Neural cell (in vitro differentiated cells): ENCODE data around the gene TXNDC16. TPM values are rescaled to one million over a fixed set of nuclear protein-coding genes. Genes with fewer than 3 reads are reported as not detected.

Source experiments
- H2AFZ ChIP-seq: fragments of 200-600, 300-800 bp; sonication (generic), shearing (Covaris generic); 2 replicates; pipeline ENCODE4 v1.6.0; 2014; ENCODE audit warnings: low read depth, mild to moderate bottlenecking, antibody characterized with exemption, low read length, moderate library complexity
- H3F3A ChIP-seq: fragments of 200-600 bp; shearing (Covaris generic); 2 replicates; pipeline ENCODE4 v1.6.1; 2016; ENCODE audit warnings: mild to moderate bottlenecking, moderate library complexity, mixed read lengths, antibody characterized with exemption, low read length; ENCODE audit not compliant: insufficient read depth, poor library complexity, severe bottlenecking
- H3K27ac ChIP-seq: fragments of 200-600, 300-800 bp; sonication (generic), shearing (Covaris generic); 2 replicates; pipeline ENCODE4 v1.5.1; 2014; ENCODE audit warnings: mild to moderate bottlenecking, low read length, moderate library complexity
- H3K27me3 ChIP-seq: fragments of 300-800, 200-600 bp; sonication (generic), shearing (Covaris generic); 2 replicates; pipeline ENCODE4 v1.6.0; 2014; ENCODE audit warnings: mild to moderate bottlenecking, low read depth, low read length, moderate library complexity; ENCODE audit not compliant: insufficient read depth
- H3K36me3 ChIP-seq: fragments of 300-800, 200-600 bp; sonication (generic), shearing (Covaris generic); 2 replicates; pipeline ENCODE4 v1.5.1; 2014; ENCODE audit warnings: mild to moderate bottlenecking, antibody characterized with exemption, low read length, moderate library complexity; ENCODE audit not compliant: insufficient read depth
- H3K4me2 ChIP-seq: fragments of 300-800, 200-600 bp; sonication (generic), shearing (Covaris generic); 2 replicates; pipeline ENCODE4 v1.6.0; 2014; ENCODE audit warnings: mild to moderate bottlenecking, low read length
- H3K4me3 ChIP-seq: fragments of 300-800, 200-600 bp; sonication (generic), shearing (Covaris generic); 2 replicates; pipeline ENCODE4 v1.5.1; 2014; ENCODE audit warnings: mild to moderate bottlenecking, low read length, moderate library complexity
- H3K79me2 ChIP-seq: fragments of 200-600 bp; shearing (Covaris generic); replicated peaks from 2 replicates; pipeline ENCODE4 v1.6.0; 2014; ENCODE audit warnings: mild to moderate bottlenecking, low read length, moderate library complexity; ENCODE audit not compliant: insufficient read depth
- H3K9ac ChIP-seq: fragments of 300-800, 200-600 bp; sonication (generic), shearing (Covaris generic); 2 replicates; pipeline ENCODE4 v1.6.1; 2016; ENCODE audit warnings: mild to moderate bottlenecking, low read length, mixed read lengths
- H3K9me2 ChIP-seq: fragments of 200-600 bp; shearing (Covaris generic); 2 replicates; pipeline ENCODE4 v1.6.1; 2016; ENCODE audit warnings: mild to moderate bottlenecking, low read length, mixed read lengths; ENCODE audit not compliant: insufficient read depth
- H3K9me3 ChIP-seq: fragments of 200-600, 300-800 bp; sonication (generic), shearing (Covaris generic); 2 replicates; pipeline ENCODE4 v1.6.1; 2016; ENCODE audit warnings: mild to moderate bottlenecking, mixed run types, low read length, moderate library complexity, mixed read lengths
- H4K20me1 ChIP-seq: fragments of 200-600 bp; shearing (Covaris generic); 2 replicates; pipeline ENCODE4 v1.6.1; 2016; ENCODE audit warnings: mild to moderate bottlenecking, mixed run types; ENCODE audit not compliant: insufficient read depth
- EP300 ChIP-seq: fragments of 450-650 bp; conservative IDR thresholded peaks from 2 replicates; pipeline ENCODE4 v1.6.1; 2014; ENCODE audit warnings: antibody characterized with exemption, mild to moderate bottlenecking, moderate library complexity; ENCODE audit not compliant: poor library complexity, severe bottlenecking
- EZH2 ChIP-seq: fragments of 200-600, 300-800 bp; shearing (Covaris generic), sonication (generic); IDR thresholded peaks from 2 replicates; pipeline ENCODE4 v1.6.1; 2014; ENCODE audit warnings: antibody characterized with exemption, low read length, borderline replicate concordance, mild to moderate bottlenecking; ENCODE audit not compliant: insufficient read depth, poor library complexity, severe bottlenecking
- MXI1 ChIP-seq: fragments of 450-650 bp; conservative IDR thresholded peaks from 2 replicates; pipeline ENCODE4 v1.6.1; 2014; ENCODE audit warnings: antibody characterized with exemption, mild to moderate bottlenecking; ENCODE audit not compliant: poor library complexity, severe bottlenecking
- POLR2AphosphoS5 ChIP-seq: IDR thresholded peaks from 2 replicates; pipeline ENCODE4 v1.6.1; 2012
- RAD21 ChIP-seq: fragments of 450-650 bp; conservative IDR thresholded peaks from 2 replicates; pipeline ENCODE4 v1.6.1; 2014; ENCODE audit warnings: antibody characterized with exemption, mild to moderate bottlenecking, moderate library complexity
- SMC3 ChIP-seq: fragments of 450-650 bp; conservative IDR thresholded peaks from 2 replicates; pipeline ENCODE4 v1.6.1; 2014; ENCODE audit warnings: antibody characterized with exemption, mild to moderate bottlenecking, moderate library complexity; ENCODE audit not compliant: poor library complexity
- TAF1 ChIP-seq: IDR thresholded peaks from 2 replicates; pipeline ENCODE4 v1.6.1; 2012; ENCODE audit warnings: low read depth
- polyA plus RNA-seq: library from polyadenylated mRNA; depleted of rRNA; stranded (reverse); fragments of >200 nt; gene quantifications from 2 replicates; pipeline ENCODE4 v1.2.3, GENCODE V29; 2014
- TF ChIP-seq, protein P1 (sequence below): fragments of 450-650 bp; IDR thresholded peaks from 2 replicates; pipeline ENCODE4 v1.5.1; 2014; ENCODE audit warnings: antibody characterized with exemption, mild to moderate bottlenecking, moderate library complexity; ENCODE audit not compliant: poor library complexity, severe bottlenecking
- TF ChIP-seq, protein P2 (sequence below): IDR thresholded peaks from 2 replicates; pipeline ENCODE4 v1.6.1; 2012; ENCODE audit warnings: borderline replicate concordance

The TXNDC16 gene
- polyA plus RNA-seq, 1 donor from 2014 or later = 58.4 TPM

DNA sequence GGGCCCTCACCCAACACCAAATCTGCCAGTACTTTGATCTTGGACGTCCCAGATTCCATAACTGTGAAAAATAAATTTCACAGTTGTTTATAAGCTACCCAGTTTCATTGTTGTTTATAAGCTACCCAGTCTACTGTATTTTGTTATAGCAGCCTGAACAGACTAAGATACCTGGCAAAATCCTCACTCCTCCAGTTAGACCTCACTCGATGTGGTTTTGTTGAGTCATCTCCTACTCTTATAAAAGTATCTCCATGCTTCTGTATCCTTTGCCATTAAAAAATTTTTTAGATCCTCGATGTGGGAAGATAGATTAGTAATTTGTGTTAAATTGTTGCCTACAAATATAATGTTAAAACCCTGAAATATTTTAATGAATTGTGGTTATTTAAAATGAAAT, 16.0 kb downstream of the TXNDC16 start:
- Histone ChIP-seq H3K9me2 (no peaks in the 10 kb centered on the region), H3K4me2 (no peak overlapping the region), H4K20me1 (no peaks in the 10 kb centered on the region), H3K36me3 (peaks cover 11% of the 10 kb centered on the region), H3K9me3 (no peaks in the 10 kb centered on the region), H3K4me3 (no peak overlapping the region), H3K27me3 (no peaks in the 10 kb centered on the region), H3K9ac (no peak overlapping the region), H3K27ac (no peak overlapping the region), H3K79me2 (no peaks in the 10 kb centered on the region), H3F3A (no peaks in the 10 kb centered on the region), H2AFZ (no peak overlapping the region)
- no peak for TF ChIP-seq TAF1
- no peak for TF ChIP-seq SMC3
- TF ChIP-seq EZH2 = no peak
- no peak for TF ChIP-seq MXI1
- no peak for TF ChIP-seq EP300
- TF ChIP-seq, protein P1, sequence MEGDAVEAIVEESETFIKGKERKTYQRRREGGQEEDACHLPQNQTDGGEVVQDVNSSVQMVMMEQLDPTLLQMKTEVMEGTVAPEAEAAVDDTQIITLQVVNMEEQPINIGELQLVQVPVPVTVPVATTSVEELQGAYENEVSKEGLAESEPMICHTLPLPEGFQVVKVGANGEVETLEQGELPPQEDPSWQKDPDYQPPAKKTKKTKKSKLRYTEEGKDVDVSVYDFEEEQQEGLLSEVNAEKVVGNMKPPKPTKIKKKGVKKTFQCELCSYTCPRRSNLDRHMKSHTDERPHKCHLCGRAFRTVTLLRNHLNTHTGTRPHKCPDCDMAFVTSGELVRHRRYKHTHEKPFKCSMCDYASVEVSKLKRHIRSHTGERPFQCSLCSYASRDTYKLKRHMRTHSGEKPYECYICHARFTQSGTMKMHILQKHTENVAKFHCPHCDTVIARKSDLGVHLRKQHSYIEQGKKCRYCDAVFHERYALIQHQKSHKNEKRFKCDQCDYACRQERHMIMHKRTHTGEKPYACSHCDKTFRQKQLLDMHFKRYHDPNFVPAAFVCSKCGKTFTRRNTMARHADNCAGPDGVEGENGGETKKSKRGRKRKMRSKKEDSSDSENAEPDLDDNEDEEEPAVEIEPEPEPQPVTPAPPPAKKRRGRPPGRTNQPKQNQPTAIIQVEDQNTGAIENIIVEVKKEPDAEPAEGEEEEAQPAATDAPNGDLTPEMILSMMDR = no peak
- no peak for TF ChIP-seq POLR2AphosphoS5
- no peak for TF ChIP-seq RAD21
- TF ChIP-seq, protein P2, sequence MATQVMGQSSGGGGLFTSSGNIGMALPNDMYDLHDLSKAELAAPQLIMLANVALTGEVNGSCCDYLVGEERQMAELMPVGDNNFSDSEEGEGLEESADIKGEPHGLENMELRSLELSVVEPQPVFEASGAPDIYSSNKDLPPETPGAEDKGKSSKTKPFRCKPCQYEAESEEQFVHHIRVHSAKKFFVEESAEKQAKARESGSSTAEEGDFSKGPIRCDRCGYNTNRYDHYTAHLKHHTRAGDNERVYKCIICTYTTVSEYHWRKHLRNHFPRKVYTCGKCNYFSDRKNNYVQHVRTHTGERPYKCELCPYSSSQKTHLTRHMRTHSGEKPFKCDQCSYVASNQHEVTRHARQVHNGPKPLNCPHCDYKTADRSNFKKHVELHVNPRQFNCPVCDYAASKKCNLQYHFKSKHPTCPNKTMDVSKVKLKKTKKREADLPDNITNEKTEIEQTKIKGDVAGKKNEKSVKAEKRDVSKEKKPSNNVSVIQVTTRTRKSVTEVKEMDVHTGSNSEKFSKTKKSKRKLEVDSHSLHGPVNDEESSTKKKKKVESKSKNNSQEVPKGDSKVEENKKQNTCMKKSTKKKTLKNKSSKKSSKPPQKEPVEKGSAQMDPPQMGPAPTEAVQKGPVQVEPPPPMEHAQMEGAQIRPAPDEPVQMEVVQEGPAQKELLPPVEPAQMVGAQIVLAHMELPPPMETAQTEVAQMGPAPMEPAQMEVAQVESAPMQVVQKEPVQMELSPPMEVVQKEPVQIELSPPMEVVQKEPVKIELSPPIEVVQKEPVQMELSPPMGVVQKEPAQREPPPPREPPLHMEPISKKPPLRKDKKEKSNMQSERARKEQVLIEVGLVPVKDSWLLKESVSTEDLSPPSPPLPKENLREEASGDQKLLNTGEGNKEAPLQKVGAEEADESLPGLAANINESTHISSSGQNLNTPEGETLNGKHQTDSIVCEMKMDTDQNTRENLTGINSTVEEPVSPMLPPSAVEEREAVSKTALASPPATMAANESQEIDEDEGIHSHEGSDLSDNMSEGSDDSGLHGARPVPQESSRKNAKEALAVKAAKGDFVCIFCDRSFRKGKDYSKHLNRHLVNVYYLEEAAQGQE = no peak

DNA sequence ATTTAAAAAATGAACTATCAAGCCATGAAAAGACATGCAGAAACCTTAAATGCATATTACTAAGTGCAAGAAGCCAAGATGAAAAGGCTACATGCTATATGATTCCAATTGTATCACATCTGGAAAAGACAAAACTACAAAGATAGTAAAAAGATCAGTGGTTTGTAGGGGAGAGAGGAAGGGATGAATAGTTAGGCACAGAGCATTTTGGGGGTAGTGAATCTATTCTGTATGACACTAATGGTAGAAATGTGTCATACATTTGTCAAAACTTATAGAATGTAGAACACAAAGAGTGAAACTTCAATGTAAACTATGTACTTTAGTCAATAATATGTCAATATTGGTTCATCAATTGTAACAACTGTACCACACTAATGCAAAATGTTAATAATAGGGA, 20.8 kb downstream of the TXNDC16 start:
- Histone ChIP-seq H3F3A (no peaks in the 10 kb centered on the region), H3K79me2 (no peaks in the 10 kb centered on the region), H3K4me2 (no peak overlapping the region), H2AFZ (no peak overlapping the region), H3K9me3 (no peaks in the 10 kb centered on the region), H3K27ac (no peak overlapping the region), H3K9me2 (no peaks in the 10 kb centered on the region), H3K4me3 (no peak overlapping the region), H3K27me3 (no peaks in the 10 kb centered on the region), H3K9ac (no peak overlapping the region), H4K20me1 (no peaks in the 10 kb centered on the region), H3K36me3 (peaks cover 14% of the 10 kb centered on the region)
- TF ChIP-seq MXI1 (no peak), POLR2AphosphoS5 (no peak), EZH2 (no peak), TAF1 (no peak), RAD21 (no peak), SMC3 (no peak), EP300 (no peak)
- TF ChIP-seq, protein P2 = no peak
- TF ChIP-seq, protein P1 = no peak
